ENCODE data around the gene CLEC7A. TPM values are rescaled to one million over a fixed set of nuclear protein-coding genes. Genes with fewer than 3 reads are reported as not detected.

CLEC7A gene
- total RNA-seq, 1 experiment from 2014 or later: not detected

- Histone ChIP-seq H3K36me3 (ENCODE audit: control insufficient read depth, insufficient read depth, low read length) (no peaks in the 10 kb centered on the region), H3K9me3 (ENCODE audit: control insufficient read depth, insufficient read depth, low read depth, low read length) (no peaks in the 10 kb centered on the region), H3K27ac (ENCODE audit: low read length) (no peak overlapping the region), H3K4me1 (ENCODE audit: control insufficient read depth, insufficient read depth, low read length) (no peaks in the 10 kb centered on the region), H3K4me3 (ENCODE audit: low read depth in 2 of 2, low read length in 2 of 2) (no peak overlapping the region), H3K27me3 (ENCODE audit: control insufficient read depth, insufficient read depth, low read length) (no peaks in the 10 kb centered on the region)
- in situ Hi-C loops (cut with HindIII; ENCODE audit: low pct_unique_long_range_greater_than_20kb, low sequenced_read_pairs): no loop called here
- no peak for ATAC-seq
- intact Hi-C loops (cut with micrococcal nuclease; ENCODE audit: unreplicated experiment): no loop called here
- no peak for TF ChIP-seq POLR2AphosphoS5 (IDR thresholded peaks at IDR 0.05; ENCODE audit: low read depth, low read length)
- no peak for TF ChIP-seq REST (IDR thresholded peaks at IDR 0.05; ENCODE audit: insufficient read depth in 1 of 2, low read depth in 2 of 2, low read length in 1 of 2)
- no peak for TF ChIP-seq TCF7L2 (IDR thresholded peaks at IDR 0.05; ENCODE audit: low read depth, low read length)
- DNase-seq (ENCODE audit: low read depth, low spot score): no peak
- BruUV-seq (replicated peaks): no TSS peak
- ChIA-PET POLR2A (no interaction called here), CTCF (interaction anchor here (0.6 kb wide), 1 partner anchor 169 kb away, joined by 7 read pairs; no protein-coding TSS in a partner anchor)
These were observed 43.6 kb downstream of the CLEC7A start for GRCh38 chr12:10086387-10086786.

- POLR2A ChIA-PET: no interaction called here
- no peak overlapping the region for H3K27ac ChIP-seq (ENCODE audit: low read length)
- ATAC-seq (no peak), DNase-seq (ENCODE audit: low read depth, low spot score) (no peak)
- in situ Hi-C loops (cut with HindIII; ENCODE audit: low pct_unique_long_range_greater_than_20kb, low sequenced_read_pairs) (no loop called here), intact Hi-C loops (cut with micrococcal nuclease; ENCODE audit: unreplicated experiment) (no loop called here)
- CTCF ChIA-PET: interaction anchor here (0.6 kb wide), 1 partner anchor 29 kb away, joined by 5 read pairs; no protein-coding TSS in a partner anchor
- H3K36me3 ChIP-seq (ENCODE audit: control insufficient read depth, insufficient read depth, low read length): no peaks in the 10 kb centered on the region
- no peaks in the 10 kb centered on the region for H3K4me1 ChIP-seq (ENCODE audit: control insufficient read depth, insufficient read depth, low read length)
- no peaks in the 10 kb centered on the region for H3K27me3 ChIP-seq (ENCODE audit: control insufficient read depth, insufficient read depth, low read length)
- no TSS peak for BruUV-seq (replicated peaks)
- no peaks in the 10 kb centered on the region for H3K9me3 ChIP-seq (ENCODE audit: control insufficient read depth, insufficient read depth, low read depth, low read length)
- no peak overlapping the region for H3K4me3 ChIP-seq (ENCODE audit: low read depth in 2 of 2, low read length in 2 of 2)
- TF ChIP-seq TCF7L2 (IDR thresholded peaks at IDR 0.05; ENCODE audit: low read depth, low read length): no peak
- TF ChIP-seq REST (IDR thresholded peaks at IDR 0.05; ENCODE audit: insufficient read depth in 1 of 2, low read depth in 2 of 2, low read length in 1 of 2): no peak
- TF ChIP-seq SIN3A (IDR thresholded peaks at IDR 0.05; ENCODE audit: borderline replicate concordance, insufficient read depth, low read depth, low read length): no peak
- no peak for TF ChIP-seq CTCF (IDR thresholded peaks at IDR 0.05)
- TF ChIP-seq POLR2AphosphoS5 (IDR thresholded peaks at IDR 0.05; ENCODE audit: low read depth, low read length): no peak
These were observed 45.3 kb downstream of the CLEC7A start for GRCh38 chr12:10084733-10085132.

All from Panc1 (cell line).